CD14-positive monocyte (primary cell): ENCODE results near the gene SPATA25. TPM values are rescaled to one million over a fixed set of nuclear protein-coding genes. Genes with fewer than 3 reads are reported as not detected.

Experiments
- DNase-seq, 3 donors: peaks; one replicate each; pipeline ENCODE4 v3.0.0-alpha.2; 2011 to 2022
- H2AFZ ChIP-seq: 2 replicates; pipeline ENCODE4 v1.6.0; 2012; ENCODE audit warnings: mild to moderate bottlenecking, low read depth, low read length, inconsistent platforms; ENCODE audit not compliant: insufficient read depth, poor library complexity, severe bottlenecking
- H3K27ac ChIP-seq, 2 donors: 1 replicate in 1 of 2; 2 replicates in 1 of 2; pipeline ENCODE4 v1.5.1; 2012 to 2013; ENCODE audit warnings: low read length in 2 of 2, control low read depth in 1 of 2, inconsistent platforms in 1 of 2, low read depth in 1 of 2, mild to moderate bottlenecking in 1 of 2
- H3K27me3 ChIP-seq, 2 donors: one replicate each; pipeline versions ENCODE4 v1.6.0 to v1.6.1; 2011 to 2013; ENCODE audit warnings: low read length in 2 of 2; ENCODE audit not compliant: control insufficient read depth in 2 of 2, insufficient read depth in 2 of 2
- H3K36me3 ChIP-seq, 2 donors: replicated peaks in 1 of 2; 1 replicate in 1 of 2; 2 replicates in 1 of 2; pipeline versions ENCODE4 v1.5.1 to v1.6.1; 2012 to 2013; ENCODE audit warnings: low read length in 2 of 2, control low read depth in 1 of 2, inconsistent platforms in 1 of 2, mild to moderate bottlenecking in 1 of 2; ENCODE audit not compliant: insufficient read depth in 2 of 2, control insufficient read depth in 1 of 2
- H3K4me1 ChIP-seq, 2 donors: 1 replicate in 1 of 2; 2 replicates in 1 of 2; pipeline versions ENCODE4 v1.5.1 to v1.6.1; 2012 to 2013; ENCODE audit warnings: low read length in 2 of 2, control low read depth in 1 of 2, inconsistent platforms in 1 of 2, mild to moderate bottlenecking in 1 of 2, moderate library complexity in 1 of 2; ENCODE audit not compliant: insufficient read depth in 2 of 2, control insufficient read depth in 1 of 2
- H3K4me2 ChIP-seq: replicated peaks from 2 replicates; pipeline ENCODE3; 2012; ENCODE audit warnings: low read length, moderate library complexity, mild to moderate bottlenecking; ENCODE audit not compliant: poor library complexity, severe bottlenecking; ENCODE audit errors: extremely low read depth
- H3K4me3 ChIP-seq, 3 experiments: fragments of 200-600 bp in 1 of 3; sonication (generic) in 1 of 3; replicated peaks in 1 of 3; 1 replicate in 2 of 3; 2 replicates in 1 of 3; pipeline ENCODE4 v1.5.1; 2011 to 2013; ENCODE audit warnings: low read length in 3 of 3, mild to moderate bottlenecking in 3 of 3, control low read depth in 2 of 3, low read depth in 2 of 3, inconsistent platforms in 1 of 3, moderate library complexity in 1 of 3
- H3K79me2 ChIP-seq: 2 replicates; pipeline ENCODE4 v1.6.0; 2012; ENCODE audit warnings: mild to moderate bottlenecking, control low read depth, inconsistent platforms, low read length, moderate library complexity; ENCODE audit not compliant: insufficient read depth
- H3K9ac ChIP-seq: 2 replicates; pipeline ENCODE4 v1.6.0; 2017; ENCODE audit warnings: low read length, mild to moderate bottlenecking; ENCODE audit not compliant: insufficient read depth, poor library complexity, severe bottlenecking
- H3K9me3 ChIP-seq, 2 donors: replicated peaks in 1 of 2; 1 replicate in 1 of 2; 2 replicates in 1 of 2; pipeline versions ENCODE4 v1.5.1 to v1.6.1; 2012 to 2013; ENCODE audit warnings: low read length in 2 of 2, control low read depth in 1 of 2; ENCODE audit not compliant: control insufficient read depth in 1 of 2, insufficient read depth in 1 of 2
- H4K20me1 ChIP-seq: 2 replicates; pipeline ENCODE4 v1.6.0; 2012; ENCODE audit warnings: mild to moderate bottlenecking, low read length, control low read depth, moderate library complexity; ENCODE audit not compliant: insufficient read depth
- H3K27ac Mint-ChIP-seq, 7 donors: one replicate each; pipeline ENCODE4 v1.8.0; 2020; ENCODE audit warnings: mild to moderate bottlenecking in 7 of 7, mixed read lengths in 7 of 7, moderate library complexity in 6 of 7, inconsistent platforms in 2 of 7
- H3K27me3 Mint-ChIP-seq, 3 donors: one replicate each; pipeline ENCODE4 v1.8.0; 2021 to 2022; ENCODE audit warnings: low read depth in 3 of 3, mild to moderate bottlenecking in 3 of 3, mixed read lengths in 3 of 3, moderate library complexity in 3 of 3, inconsistent platforms in 1 of 3
- H3K36me3 Mint-ChIP-seq, 2 donors: one replicate each; pipeline ENCODE4 v1.8.0; 2020; ENCODE audit warnings: mixed read lengths in 2 of 2, inconsistent platforms in 1 of 2, mild to moderate bottlenecking in 1 of 2
- H3K4me1 Mint-ChIP-seq: one replicate; pipeline ENCODE4 v1.8.0; 2020; ENCODE audit warnings: mild to moderate bottlenecking, mixed read lengths
- H3K4me3 Mint-ChIP-seq, 2 donors: one replicate each; pipeline ENCODE4 v1.8.0; 2020; ENCODE audit warnings: mild to moderate bottlenecking in 2 of 2, mixed read lengths in 2 of 2, moderate library complexity in 1 of 2
- H3K9me3 Mint-ChIP-seq, 7 donors: one replicate each; pipeline ENCODE4 v1.8.0; 2020 to 2022; ENCODE audit warnings: mixed read lengths in 7 of 7, mild to moderate bottlenecking in 6 of 7, moderate library complexity in 6 of 7, inconsistent platforms in 2 of 7
- WGBS: methylation state at CpG from one replicate; pipeline ENCODE4 v1.1.5; 2013; ENCODE audit warnings: missing lambda C conversion rate; ENCODE audit not compliant: insufficient coverage; 5-methylcytosine and 5-hydroxymethylcytosine counted together
- intact Hi-C, 2 donors: fragments of 100-400 bp; cut with micrococcal nuclease; formaldehyde crosslinking; loops; one replicate each; pipeline versions ENCODE4 v1.15.0 to v1.15.1; 2023
- polyA plus RNA-seq, 3 donors: library from polyadenylated mRNA; depleted of rRNA in 1 of 3; unstranded in 2 of 3; stranded (reverse) in 1 of 3; fragments of 300-500 nt in 2 of 3; fragments of >200 nt in 1 of 3; fragmentation: Illumina TruSeq in 2 of 3; gene quantifications; 1 replicate in 2 of 3; 2 replicates in 1 of 3; pipeline ENCODE4 v1.2.3, GENCODE V29; 2012 to 2021
- TF ChIP-seq, protein P1 (sequence below): fragments of 200-600 bp; IDR thresholded peaks from one replicate; pipeline ENCODE4 v1.8.0; 2022; ENCODE audit warnings: antibody characterized with exemption, mild to moderate bottlenecking

The SPATA25 gene
- polyA plus RNA-seq, 3 donors: 0.76 TPM; not detected in 2

DNA sequence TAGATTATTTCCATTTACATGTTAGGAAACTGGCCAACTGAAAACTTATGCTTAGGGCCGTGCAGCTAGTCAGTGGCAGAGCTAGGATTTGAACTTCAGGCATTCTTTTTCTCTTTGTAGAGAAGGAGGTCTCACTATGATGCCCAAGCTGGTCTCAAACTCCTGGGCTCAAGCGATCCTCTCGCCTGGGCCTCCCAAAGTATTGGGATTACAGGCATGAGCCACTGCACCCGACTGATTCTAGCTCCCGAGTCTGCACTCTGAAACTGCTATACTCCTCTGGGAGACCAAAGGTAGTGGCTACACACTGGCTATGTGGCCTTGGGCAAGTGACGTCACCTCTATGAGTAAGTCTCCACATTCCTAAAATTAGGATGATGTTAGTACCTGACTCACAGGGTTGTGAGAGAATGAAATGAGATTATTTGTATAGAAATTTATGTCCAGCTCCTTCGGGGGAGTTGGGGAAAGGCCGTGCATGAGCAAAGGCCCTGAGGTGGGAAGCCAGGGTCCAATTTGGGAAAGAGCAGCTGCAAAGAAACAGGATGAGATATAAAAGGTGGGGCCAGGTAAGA is 18.2 kb upstream of the SPATA25 start:
- H3K27ac Mint-ChIP-seq: no peak overlapping the region
- Histone ChIP-seq H3K4me2 (no peak overlapping the region), H3K27me3 (no peaks in the 10 kb centered on the region), H2AFZ (no peak overlapping the region), H3K4me3 (no peak overlapping the region), H3K79me2 (no peaks in the 10 kb centered on the region), H3K4me1 (peaks cover 14 to 15% of the 10 kb centered on the region in 2 donors), H3K27ac (no peak overlapping the region), H3K9me3 (no peaks in the 10 kb centered on the region), H3K36me3 (no peaks in the 10 kb centered on the region), H4K20me1 (no peaks in the 10 kb centered on the region), H3K9ac (no peak overlapping the region)
- H3K27me3 Mint-ChIP-seq: peaks cover 0 to 2% (median 0%) of the 10 kb centered on the region in 3 donors
- WGBS: 100% methylated on average over 3 of the region's 8 CpGs
- H3K9me3 Mint-ChIP-seq: no peaks in the 10 kb centered on the region
- no peak overlapping the region for H3K4me3 Mint-ChIP-seq
- no peak for DNase-seq
- TF ChIP-seq, protein P1, sequence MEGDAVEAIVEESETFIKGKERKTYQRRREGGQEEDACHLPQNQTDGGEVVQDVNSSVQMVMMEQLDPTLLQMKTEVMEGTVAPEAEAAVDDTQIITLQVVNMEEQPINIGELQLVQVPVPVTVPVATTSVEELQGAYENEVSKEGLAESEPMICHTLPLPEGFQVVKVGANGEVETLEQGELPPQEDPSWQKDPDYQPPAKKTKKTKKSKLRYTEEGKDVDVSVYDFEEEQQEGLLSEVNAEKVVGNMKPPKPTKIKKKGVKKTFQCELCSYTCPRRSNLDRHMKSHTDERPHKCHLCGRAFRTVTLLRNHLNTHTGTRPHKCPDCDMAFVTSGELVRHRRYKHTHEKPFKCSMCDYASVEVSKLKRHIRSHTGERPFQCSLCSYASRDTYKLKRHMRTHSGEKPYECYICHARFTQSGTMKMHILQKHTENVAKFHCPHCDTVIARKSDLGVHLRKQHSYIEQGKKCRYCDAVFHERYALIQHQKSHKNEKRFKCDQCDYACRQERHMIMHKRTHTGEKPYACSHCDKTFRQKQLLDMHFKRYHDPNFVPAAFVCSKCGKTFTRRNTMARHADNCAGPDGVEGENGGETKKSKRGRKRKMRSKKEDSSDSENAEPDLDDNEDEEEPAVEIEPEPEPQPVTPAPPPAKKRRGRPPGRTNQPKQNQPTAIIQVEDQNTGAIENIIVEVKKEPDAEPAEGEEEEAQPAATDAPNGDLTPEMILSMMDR: no peak
- peaks cover 21% of the 10 kb centered on the region for H3K4me1 Mint-ChIP-seq
- H3K36me3 Mint-ChIP-seq: no peaks in the 10 kb centered on the region
- intact Hi-C loops: no loop called here

DNA sequence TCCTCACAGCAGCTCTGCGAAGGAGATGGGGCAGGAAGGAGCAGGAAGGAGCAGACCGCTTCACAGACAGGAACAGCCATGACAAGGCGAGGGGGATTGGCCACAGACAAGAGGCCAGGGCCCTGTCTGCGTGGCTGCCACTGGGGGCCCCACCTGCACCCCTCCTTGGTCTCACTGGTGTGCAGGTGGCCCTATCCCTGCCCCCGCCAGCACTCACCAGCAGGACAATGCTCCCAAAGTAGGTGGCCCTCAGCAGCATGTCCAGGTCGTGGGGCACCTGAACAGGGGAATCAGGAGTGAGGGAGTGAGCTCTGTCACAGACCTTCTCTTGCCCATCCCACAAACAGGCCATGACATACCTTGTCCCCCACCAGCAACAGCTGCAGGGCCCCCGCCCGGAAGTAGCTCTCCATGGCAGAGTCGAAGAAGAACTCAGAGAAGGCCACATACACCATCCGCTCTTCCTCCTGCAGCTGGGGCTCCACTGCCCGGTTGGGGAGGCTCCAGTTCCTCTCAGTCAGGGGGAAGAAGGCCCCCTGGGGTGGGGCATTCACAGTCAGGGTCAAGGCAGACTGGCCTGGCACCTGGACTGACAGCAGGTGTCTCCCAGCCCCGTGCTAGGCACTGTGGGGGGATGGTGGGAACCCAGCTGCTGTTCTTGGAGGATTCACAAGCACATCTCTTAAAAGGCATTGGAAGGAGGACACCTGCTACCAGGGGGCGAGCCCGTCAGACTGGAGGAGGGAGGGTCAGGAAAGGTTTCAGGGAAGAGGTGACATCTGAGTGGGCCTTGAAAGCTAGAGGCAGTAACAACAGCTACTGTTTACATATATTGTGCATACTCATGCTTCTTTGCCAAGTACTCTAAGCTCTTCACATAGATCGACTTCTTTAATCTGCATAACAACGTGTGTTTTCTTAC is 17.4 kb upstream of the SPATA25 start:
- H4K20me1 ChIP-seq: no peaks in the 10 kb centered on the region
- H3K4me1 ChIP-seq: peaks cover 7% of the 10 kb centered on the region in 2 donors
- H3K36me3 Mint-ChIP-seq: peaks cover 0 to 3% of the 10 kb centered on the region in 2 donors
- H3K4me2 ChIP-seq: no peak overlapping the region
- H3K27ac ChIP-seq: no peak overlapping the region
- H3K79me2 ChIP-seq: no peaks in the 10 kb centered on the region
- H3K9ac ChIP-seq: no peak overlapping the region
- TF ChIP-seq, protein P1: no peak
- no peaks in the 10 kb centered on the region for H3K27me3 ChIP-seq
- H3K4me3 ChIP-seq: no peak overlapping the region
- no peaks in the 10 kb centered on the region for H3K9me3 ChIP-seq
- H3K9me3 Mint-ChIP-seq: no peaks in the 10 kb centered on the region
- peaks cover 14% of the 10 kb centered on the region for H3K4me1 Mint-ChIP-seq
- 83% methylated on average over 6 of the region's 16 CpGs for WGBS
- peaks cover 0 to 2% (median 0%) of the 10 kb centered on the region in 3 donors for H3K27me3 Mint-ChIP-seq
- peak overlapping the region in 2 of 7 donors; percentile 15 to 61 for H3K27ac Mint-ChIP-seq
- DNase-seq: no peak
- no peak overlapping the region for H2AFZ ChIP-seq
- no peaks in the 10 kb centered on the region for H3K36me3 ChIP-seq
- H3K4me3 Mint-ChIP-seq: no peak overlapping the region
- intact Hi-C loops: no loop called here
